C4-2B (cell line): ENCODE results near the gene IFT52.
A peak's percentile ranks its signal among the peaks of the same experiment; 100 is the strongest.

ENCODE experiments used
- H3K27ac ChIP-seq: fragments of 450-650 bp; 2 replicates; pipeline ENCODE4 v1.5.1; 2017
- ZFX ChIP-seq: fragments of 450-650 bp; IDR thresholded peaks from 2 replicates; pipeline ENCODE4 v1.6.1; 2017
- TF ChIP-seq, protein P1 (sequence below): fragments of 450-650 bp; conservative IDR thresholded peaks from 2 replicates; pipeline ENCODE4 v1.5.1; 2017; ENCODE audit warnings: mild to moderate bottlenecking

Gene IFT52, protein sequence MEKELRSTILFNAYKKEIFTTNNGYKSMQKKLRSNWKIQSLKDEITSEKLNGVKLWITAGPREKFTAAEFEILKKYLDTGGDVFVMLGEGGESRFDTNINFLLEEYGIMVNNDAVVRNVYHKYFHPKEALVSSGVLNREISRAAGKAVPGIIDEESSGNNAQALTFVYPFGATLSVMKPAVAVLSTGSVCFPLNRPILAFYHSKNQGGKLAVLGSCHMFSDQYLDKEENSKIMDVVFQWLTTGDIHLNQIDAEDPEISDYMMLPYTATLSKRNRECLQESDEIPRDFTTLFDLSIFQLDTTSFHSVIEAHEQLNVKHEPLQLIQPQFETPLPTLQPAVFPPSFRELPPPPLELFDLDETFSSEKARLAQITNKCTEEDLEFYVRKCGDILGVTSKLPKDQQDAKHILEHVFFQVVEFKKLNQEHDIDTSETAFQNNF

DNA sequence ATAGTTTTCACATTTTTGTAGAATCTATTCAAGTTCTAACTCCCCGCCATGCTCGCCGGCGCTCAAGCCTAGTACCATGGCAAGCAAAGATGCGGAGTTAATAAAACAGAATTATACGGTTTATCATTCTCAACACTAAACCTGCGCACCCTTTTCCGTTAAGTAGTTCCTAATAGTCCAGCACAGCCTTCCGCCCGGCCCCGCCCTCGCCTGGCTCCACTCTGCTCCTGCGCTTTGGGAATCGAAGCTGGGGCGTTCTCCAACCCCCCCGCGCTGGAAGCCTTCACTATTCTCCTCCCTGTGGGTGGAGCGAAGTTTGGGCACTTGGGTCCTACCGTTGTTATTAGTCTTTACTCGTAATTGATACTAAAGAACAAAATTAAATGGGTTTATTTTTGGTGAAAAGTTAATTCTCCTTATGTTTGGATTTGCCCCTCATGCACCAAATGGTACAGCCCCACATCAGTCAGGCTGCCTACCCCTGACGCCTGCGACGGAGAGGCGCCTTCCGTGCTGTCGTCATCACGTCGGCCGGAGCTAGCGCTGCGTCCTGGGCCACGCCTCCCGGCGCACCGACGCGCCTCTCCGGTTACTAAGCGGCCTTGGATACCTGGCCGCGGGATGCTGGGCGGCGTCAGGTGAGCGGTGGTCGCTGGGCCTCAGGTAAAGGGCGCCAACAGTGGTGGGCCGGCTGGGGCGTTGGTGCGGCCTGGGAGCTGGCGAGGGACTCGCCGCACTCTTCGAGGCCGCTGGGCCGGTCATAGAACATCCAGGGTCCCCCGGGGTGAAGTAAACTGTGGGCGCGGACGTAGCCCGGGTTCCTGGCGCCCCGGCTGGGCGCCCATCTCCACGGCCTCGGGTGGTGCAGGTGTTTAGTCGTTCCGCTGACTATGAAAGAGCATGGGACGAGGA, at the start of gene IFT52:
TSS of gene IFT52 (plus strand) at position 546 of the 912 bp plus-strand sequence. CDS start 3,762 bp downstream, outside the sequence.
- peak within 1 kb of the TSS; percentile 73 for H3K27ac ChIP-seq
- TF ChIP-seq ZFX, result peak; percentile 74
- TF ChIP-seq, protein P1, sequence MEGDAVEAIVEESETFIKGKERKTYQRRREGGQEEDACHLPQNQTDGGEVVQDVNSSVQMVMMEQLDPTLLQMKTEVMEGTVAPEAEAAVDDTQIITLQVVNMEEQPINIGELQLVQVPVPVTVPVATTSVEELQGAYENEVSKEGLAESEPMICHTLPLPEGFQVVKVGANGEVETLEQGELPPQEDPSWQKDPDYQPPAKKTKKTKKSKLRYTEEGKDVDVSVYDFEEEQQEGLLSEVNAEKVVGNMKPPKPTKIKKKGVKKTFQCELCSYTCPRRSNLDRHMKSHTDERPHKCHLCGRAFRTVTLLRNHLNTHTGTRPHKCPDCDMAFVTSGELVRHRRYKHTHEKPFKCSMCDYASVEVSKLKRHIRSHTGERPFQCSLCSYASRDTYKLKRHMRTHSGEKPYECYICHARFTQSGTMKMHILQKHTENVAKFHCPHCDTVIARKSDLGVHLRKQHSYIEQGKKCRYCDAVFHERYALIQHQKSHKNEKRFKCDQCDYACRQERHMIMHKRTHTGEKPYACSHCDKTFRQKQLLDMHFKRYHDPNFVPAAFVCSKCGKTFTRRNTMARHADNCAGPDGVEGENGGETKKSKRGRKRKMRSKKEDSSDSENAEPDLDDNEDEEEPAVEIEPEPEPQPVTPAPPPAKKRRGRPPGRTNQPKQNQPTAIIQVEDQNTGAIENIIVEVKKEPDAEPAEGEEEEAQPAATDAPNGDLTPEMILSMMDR, result no peak

DNA sequence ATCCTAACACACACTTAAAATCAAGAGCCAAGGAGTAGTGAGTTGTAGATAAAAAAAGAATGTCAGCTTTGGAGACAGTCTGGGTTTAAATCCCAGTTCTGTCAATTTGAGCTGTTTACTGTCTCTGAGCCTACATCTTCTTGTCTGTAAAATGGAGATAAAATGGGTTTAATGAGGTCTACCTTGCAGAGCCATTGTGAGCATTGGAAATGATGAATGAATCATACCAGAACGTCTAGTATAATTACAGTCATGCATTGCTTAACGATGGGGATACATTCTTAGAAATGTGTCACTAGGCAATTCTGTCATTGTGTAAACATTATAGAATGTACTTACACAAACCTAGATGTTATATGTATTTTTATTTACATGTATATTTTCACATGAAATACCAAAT, 49.5 kb upstream of the IFT52 start:
- no peak for TF ChIP-seq ZFX
- TF ChIP-seq, protein P1, result no peak
- H3K27ac ChIP-seq, result no peak overlapping the region

DNA sequence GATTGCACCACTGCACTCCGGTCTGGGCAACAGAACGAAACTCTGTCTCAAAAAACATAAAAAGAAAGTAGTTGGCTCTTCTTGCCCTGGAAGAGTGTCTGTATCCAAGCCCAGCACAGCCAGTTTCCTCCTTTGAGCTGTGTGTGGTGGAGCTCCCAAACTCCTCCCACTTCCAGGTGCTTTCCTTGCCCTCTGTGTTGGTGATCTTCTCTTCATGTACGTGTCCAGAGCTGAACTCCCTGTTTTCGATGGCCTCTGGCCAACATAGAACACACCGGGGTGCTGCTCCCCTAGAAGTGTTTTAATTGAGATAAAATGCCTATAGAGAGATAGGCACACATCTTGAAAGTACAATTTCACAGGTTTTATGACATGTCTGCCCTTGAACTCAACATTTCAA, 48.6 kb upstream of the IFT52 start:
- TF ChIP-seq ZFX, result no peak
- TF ChIP-seq, protein P1, result no peak
- no peak overlapping the region for H3K27ac ChIP-seq

DNA sequence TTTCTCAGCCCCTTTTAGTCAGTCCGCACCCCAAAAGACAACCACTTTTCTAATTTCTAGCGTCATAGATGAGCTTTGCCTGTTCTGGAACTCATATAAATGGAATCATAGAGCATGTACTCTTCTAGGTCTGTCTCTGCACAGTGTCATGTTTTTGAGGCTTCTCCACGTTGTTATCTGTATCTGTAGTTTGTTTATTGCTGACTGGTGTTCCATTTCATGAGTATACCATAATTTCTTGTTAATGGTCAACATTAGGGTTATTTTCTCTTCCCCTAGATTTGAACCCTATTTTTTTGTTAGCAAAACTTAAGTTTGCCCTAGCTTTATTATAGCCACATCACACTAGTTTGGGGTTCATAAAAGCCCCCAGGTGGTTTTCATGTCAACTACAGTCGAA, 48.1 kb upstream of the IFT52 start:
- H3K27ac ChIP-seq, result no peak overlapping the region

DNA sequence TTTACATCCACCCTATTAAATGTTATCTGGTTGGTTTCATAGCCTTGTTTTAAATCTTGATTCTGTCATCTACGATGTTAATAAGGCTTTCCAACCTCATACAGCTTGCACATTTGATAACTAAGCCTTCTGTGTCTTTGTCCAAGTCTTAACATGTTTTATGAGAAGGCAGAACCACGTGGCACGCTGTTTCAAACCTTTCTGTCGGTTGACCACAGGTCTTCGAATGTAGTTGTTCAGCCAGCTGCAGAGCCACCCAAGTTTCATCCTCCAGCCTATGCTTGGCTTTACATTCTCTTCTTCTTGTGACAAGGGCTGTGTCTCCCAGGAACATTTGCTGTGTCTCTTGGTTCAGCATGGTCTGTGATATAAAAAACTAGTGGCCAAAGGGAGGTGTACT, 47.6 kb upstream of the IFT52 start:
- no peak overlapping the region for H3K27ac ChIP-seq
- TF ChIP-seq, protein P1, result no peak
- TF ChIP-seq ZFX, result no peak

More for the DNA sequence above, 48.1 kb upstream of the IFT52 start:
- TF ChIP-seq, protein P1, result no peak
- TF ChIP-seq ZFX, result no peak

DNA sequence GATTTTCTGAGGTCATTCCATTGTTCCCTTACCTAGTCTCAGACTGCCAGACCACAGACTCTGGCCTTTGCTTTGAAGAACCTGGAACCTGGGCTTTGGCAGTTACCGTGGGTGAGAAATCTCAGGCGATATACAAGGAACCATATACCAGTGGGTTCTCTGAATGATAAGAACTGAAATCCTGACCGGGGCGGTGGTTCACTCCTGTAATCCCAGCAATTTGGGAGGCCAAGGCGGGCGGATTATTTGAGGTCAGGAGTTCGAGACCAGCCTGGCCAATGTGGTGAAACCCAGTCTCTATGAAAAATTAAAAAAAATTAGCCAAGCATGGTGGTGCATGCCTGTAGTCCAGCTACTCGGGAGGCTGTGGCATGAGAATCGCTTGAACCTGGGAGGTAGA, 46.2 kb upstream of the IFT52 start:
- TF ChIP-seq ZFX, result no peak
- TF ChIP-seq, protein P1, result no peak
- no peak overlapping the region for H3K27ac ChIP-seq
